ENCODE results near the gene GRIN2B. TPM values are rescaled to one million over a fixed set of nuclear protein-coding genes. Genes with fewer than 3 reads are reported as not detected.

The GRIN2B gene
- total and polyA plus RNA-seq, 2 of the 13 experiments (the other 11 are each of a cell fraction or from before 2014, with no cell fraction given), result 0.05 to 0.13 TPM

DNA sequence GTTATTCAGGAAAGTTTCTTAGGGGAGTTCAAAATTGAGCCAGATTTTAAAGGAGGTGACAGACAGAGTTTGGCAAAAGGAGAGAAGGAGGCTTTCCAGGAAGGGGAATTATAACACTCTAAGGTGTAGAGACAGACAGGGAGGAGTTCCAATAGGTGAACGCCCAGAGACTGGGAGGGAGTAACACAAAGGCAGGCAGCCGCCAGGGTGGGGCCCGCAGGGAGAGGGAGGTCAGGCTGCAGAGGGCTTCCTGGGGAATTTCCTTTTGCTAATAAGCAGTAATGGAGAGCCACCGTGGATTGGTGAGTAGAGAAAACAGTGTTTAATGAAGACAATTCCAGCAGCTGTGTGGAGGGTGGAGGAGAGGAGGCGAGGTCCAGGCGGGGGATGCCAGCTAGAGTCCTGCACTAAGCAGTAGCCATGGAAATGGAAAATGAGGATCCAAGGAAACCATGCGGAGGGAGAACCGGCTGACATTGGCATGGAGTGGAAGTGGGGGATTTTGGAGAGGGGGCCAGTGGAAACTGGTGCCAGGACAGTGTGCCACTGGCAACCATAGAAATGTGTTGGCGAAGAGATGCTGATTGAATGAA lies 22.2 kb downstream of the GRIN2B start (continued):
- TF ChIP-seq, protein P1, sequence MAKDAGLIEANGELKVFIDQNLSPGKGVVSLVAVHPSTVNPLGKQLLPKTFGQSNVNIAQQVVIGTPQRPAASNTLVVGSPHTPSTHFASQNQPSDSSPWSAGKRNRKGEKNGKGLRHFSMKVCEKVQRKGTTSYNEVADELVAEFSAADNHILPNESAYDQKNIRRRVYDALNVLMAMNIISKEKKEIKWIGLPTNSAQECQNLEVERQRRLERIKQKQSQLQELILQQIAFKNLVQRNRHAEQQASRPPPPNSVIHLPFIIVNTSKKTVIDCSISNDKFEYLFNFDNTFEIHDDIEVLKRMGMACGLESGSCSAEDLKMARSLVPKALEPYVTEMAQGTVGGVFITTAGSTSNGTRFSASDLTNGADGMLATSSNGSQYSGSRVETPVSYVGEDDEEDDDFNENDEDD (CRISPR knock-in tag; IDR thresholded peaks at IDR 0.05; ENCODE audit: borderline replicate concordance), result no peak

GRCh38 chr12:13957576-13957975 lies 23.8 kb downstream of the GRIN2B start:
- no peaks in the 10 kb centered on the region for H4K20me1 ChIP-seq (ENCODE audit: insufficient read depth, low read length)
- DNase-seq (ENCODE audit: low spot score) (no peak), ATAC-seq (no peak), FAIRE-seq (no peak)
- H3K27ac ChIP-seq (ENCODE audit: extremely low read length, insufficient read depth, low read length), result no peak overlapping the region
- 2% methylated on average over 7 of the region's 9 CpGs for WGBS (ENCODE audit: low lambda C conversion rate)
- in situ Hi-C loops (cut with HindIII; ENCODE audit: extremely low pct_ligation_motif_present, low pct_unique_long_range_greater_than_20kb) (no loop called here), intact Hi-C loops (cut with micrococcal nuclease; ENCODE audit: unreplicated experiment) (no loop called here)
- no peak overlapping the region for H3K4me2 ChIP-seq (ENCODE audit: low read depth, low read length)
- H3K9ac ChIP-seq (ENCODE audit: insufficient read depth, low read depth, low read length), result no peak overlapping the region
- no peaks in the 10 kb centered on the region for H3K79me2 ChIP-seq (ENCODE audit: insufficient read depth, low read length)
- no peaks in the 10 kb centered on the region for H3K36me3 ChIP-seq (replicated peaks in 1 of 2; ENCODE audit: control insufficient read depth in 1 of 2, insufficient read depth in 2 of 2, low read length in 2 of 2)
- H3K27me3 ChIP-seq (ENCODE audit: control insufficient read depth in 1 of 2, insufficient read depth in 2 of 2, low read length in 2 of 2), result peaks cover 2 to 14% of the 10 kb centered on the region in 2 experiments; a peak in 2 of 5 replicates
- CTCF ChIA-PET (ENCODE audit: low intra/inter-chr PET ratio, low total read pairs), result no interaction called here
- H3K9me3 ChIP-seq (ENCODE audit: low read length), result no peaks in the 10 kb centered on the region
- no TSS peak for BruUV-seq (replicated peaks)
- POLR2A ChIA-PET, result no interaction called here
- H3K4me3 ChIP-seq (replicated peaks in 1 of 3; ENCODE audit: insufficient read depth in 1 of 3, low read depth in 2 of 3, low read length in 3 of 3), result no peak overlapping the region
- no peaks in the 10 kb centered on the region for H3K4me1 ChIP-seq (ENCODE audit: insufficient read depth, low read length)
- H2AFZ ChIP-seq (ENCODE audit: low read length), result no peak overlapping the region
- TF ChIP-seq ZFP90 (CRISPR knock-in tag; IDR thresholded peaks at IDR 0.05; ENCODE audit: borderline replicate concordance) (no peak), ARID5B (CRISPR knock-in tag; IDR thresholded peaks at IDR 0.05) (no peak), ZBTB14 (CRISPR knock-in tag; IDR thresholded peaks at IDR 0.05) (no peak), ZNF569 (CRISPR knock-in tag; IDR thresholded peaks at IDR 0.05; ENCODE audit: borderline replicate concordance) (no peak), MEIS2 (CRISPR knock-in tag; IDR thresholded peaks at IDR 0.05) (no peak)
- TF ChIP-seq, protein P2, sequence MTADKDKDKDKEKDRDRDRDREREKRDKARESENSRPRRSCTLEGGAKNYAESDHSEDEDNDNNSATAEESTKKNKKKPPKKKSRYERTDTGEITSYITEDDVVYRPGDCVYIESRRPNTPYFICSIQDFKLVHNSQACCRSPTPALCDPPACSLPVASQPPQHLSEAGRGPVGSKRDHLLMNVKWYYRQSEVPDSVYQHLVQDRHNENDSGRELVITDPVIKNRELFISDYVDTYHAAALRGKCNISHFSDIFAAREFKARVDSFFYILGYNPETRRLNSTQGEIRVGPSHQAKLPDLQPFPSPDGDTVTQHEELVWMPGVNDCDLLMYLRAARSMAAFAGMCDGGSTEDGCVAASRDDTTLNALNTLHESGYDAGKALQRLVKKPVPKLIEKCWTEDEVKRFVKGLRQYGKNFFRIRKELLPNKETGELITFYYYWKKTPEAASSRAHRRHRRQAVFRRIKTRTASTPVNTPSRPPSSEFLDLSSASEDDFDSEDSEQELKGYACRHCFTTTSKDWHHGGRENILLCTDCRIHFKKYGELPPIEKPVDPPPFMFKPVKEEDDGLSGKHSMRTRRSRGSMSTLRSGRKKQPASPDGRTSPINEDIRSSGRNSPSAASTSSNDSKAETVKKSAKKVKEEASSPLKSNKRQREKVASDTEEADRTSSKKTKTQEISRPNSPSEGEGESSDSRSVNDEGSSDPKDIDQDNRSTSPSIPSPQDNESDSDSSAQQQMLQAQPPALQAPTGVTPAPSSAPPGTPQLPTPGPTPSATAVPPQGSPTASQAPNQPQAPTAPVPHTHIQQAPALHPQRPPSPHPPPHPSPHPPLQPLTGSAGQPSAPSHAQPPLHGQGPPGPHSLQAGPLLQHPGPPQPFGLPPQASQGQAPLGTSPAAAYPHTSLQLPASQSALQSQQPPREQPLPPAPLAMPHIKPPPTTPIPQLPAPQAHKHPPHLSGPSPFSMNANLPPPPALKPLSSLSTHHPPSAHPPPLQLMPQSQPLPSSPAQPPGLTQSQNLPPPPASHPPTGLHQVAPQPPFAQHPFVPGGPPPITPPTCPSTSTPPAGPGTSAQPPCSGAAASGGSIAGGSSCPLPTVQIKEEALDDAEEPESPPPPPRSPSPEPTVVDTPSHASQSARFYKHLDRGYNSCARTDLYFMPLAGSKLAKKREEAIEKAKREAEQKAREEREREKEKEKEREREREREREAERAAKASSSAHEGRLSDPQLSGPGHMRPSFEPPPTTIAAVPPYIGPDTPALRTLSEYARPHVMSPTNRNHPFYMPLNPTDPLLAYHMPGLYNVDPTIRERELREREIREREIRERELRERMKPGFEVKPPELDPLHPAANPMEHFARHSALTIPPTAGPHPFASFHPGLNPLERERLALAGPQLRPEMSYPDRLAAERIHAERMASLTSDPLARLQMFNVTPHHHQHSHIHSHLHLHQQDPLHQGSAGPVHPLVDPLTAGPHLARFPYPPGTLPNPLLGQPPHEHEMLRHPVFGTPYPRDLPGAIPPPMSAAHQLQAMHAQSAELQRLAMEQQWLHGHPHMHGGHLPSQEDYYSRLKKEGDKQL (CRISPR knock-in tag; IDR thresholded peaks at IDR 0.05; ENCODE audit: low read depth), result no peak
- TF ChIP-seq, protein P3, sequence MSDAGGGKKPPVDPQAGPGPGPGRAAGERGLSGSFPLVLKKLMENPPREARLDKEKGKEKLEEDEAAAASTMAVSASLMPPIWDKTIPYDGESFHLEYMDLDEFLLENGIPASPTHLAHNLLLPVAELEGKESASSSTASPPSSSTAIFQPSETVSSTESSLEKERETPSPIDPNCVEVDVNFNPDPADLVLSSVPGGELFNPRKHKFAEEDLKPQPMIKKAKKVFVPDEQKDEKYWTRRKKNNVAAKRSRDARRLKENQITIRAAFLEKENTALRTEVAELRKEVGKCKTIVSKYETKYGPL (CRISPR knock-in tag; IDR thresholded peaks at IDR 0.05), result no peak
- TF ChIP-seq, protein P4, sequence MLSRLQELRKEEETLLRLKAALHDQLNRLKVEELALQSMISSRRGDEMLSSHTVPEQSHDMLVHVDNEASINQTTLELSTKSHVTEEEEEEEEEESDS (CRISPR knock-in tag; IDR thresholded peaks at IDR 0.05; ENCODE audit: borderline replicate concordance), result no peak

Data from HepG2 (cell line).